Right cardiac atrium (tissue), 5 donors: ENCODE measurements around the gene KIAA1671. TPM values are rescaled to one million over a fixed set of nuclear protein-coding genes. Genes with fewer than 3 reads are reported as not detected.

Source experiments
- ATAC-seq, 2 donors: fragments of 200-7000 bp; cut with Tn5 transposase; one replicate each; pipeline versions ENCODE4 v1.8.0 to v1.9.1; 2020; ENCODE audit warnings: moderate library complexity in 2 of 2, mild to moderate bottlenecking in 1 of 2
- DNase-seq, 3 donors: peaks; one replicate each; pipeline ENCODE4 v3.0.0-alpha.2; 2020
- H3K27ac ChIP-seq: one replicate; pipeline ENCODE4 v1.5.1; 2013; ENCODE audit warnings: mild to moderate bottlenecking, low read length, control low read depth, moderate library complexity
- H3K27me3 ChIP-seq: one replicate; pipeline ENCODE4 v1.6.1; 2013; ENCODE audit not compliant: control insufficient read depth, insufficient read depth
- H3K4me1 ChIP-seq: one replicate; pipeline ENCODE4 v1.6.1; 2013; ENCODE audit warnings: low read length; ENCODE audit not compliant: control insufficient read depth, insufficient read depth
- H3K4me3 ChIP-seq: one replicate; pipeline ENCODE4 v1.5.1; 2013; ENCODE audit warnings: low read length, control low read depth
- H3K9me3 ChIP-seq: one replicate; pipeline ENCODE4 v1.6.1; 2013; ENCODE audit warnings: low read length; ENCODE audit not compliant: control insufficient read depth
- WGBS: extraction: QIAGEN DNeasy Blood & Tissue Kit; methylation state at CpG from one replicate; pipeline ENCODE4 v1.1.7; 2013; 5-methylcytosine and 5-hydroxymethylcytosine counted together
- intact Hi-C, 4 donors: fragments of 100-400 bp; cut with DNase I; formaldehyde crosslinking; loops; one replicate each; pipeline versions ENCODE4 v1.11.0 to v1.14.0; 2022 to 2023
- polyA plus RNA-seq: library from polyadenylated mRNA; stranded (reverse); fragments of 200-250 nt; gene quantifications from one replicate; pipeline ENCODE4 v1.2.3, GENCODE V29; 2013
- total RNA-seq, 4 donors: library from RNA; stranded (reverse); fragmentation: NEBNext Ultra II Directional; extraction: Animal tissue kit (Norgen Biotek cat#: 25700); gene quantifications; one replicate each; pipeline ENCODE4 v1.2.1, GENCODE V29; 2021
- donor health status: healthy with polysubstance abuse.
- donor health status: DM: no; HTN: yes; CAD: no.
- donor health status: DM: no; HTN: no; CAD: no.
- donor health status: DM: no; HTN: yes; CAD: no; lungs with severe emphysema.
- donor health status: DM: yes; HTN: yes; CAD: no.

KIAA1671 gene
- total and polyA plus RNA-seq, 5 donors, result 7.5 to 24.0 (median 19.9) TPM

GRCh38 chr22:25057013-25057881, 104.7 kb downstream of the KIAA1671 start:
- ATAC-seq, result peak; percentile 53 to 61
- Histone ChIP-seq H3K9me3 (no peaks in the 10 kb centered on the region), H3K4me3 (no peak overlapping the region), H3K4me1 (no peaks in the 10 kb centered on the region), H3K27ac (no peak overlapping the region), H3K27me3 (no peaks in the 10 kb centered on the region)
- 37% methylated on average over 23 of the region's 23 CpGs for WGBS
- intact Hi-C loops, result loop anchor here in 2 of 4 donors (5.0 to 10.0 kb wide), 2 partner anchors 120 to 282 kb away; partner anchors contain the start of gene PIWIL3 (in 1 of the 2)
- DNase-seq, result peak; percentile 38 to 89 (median 88)

- ATAC-seq (no peak), DNase-seq (no peak)
- H3K27me3 ChIP-seq, result no peaks in the 10 kb centered on the region
- H3K9me3 ChIP-seq, result no peaks in the 10 kb centered on the region
- H3K4me3 ChIP-seq, result no peak overlapping the region
- H3K27ac ChIP-seq, result no peak overlapping the region
- 92% methylated on average over 5 of the region's 5 CpGs for WGBS
- H3K4me1 ChIP-seq, result no peaks in the 10 kb centered on the region
- intact Hi-C loops, result loop anchor here in 2 of 4 donors (5.0 to 10.0 kb wide), 2 partner anchors 122 to 285 kb away; partner anchors contain the start of gene PIWIL3 (in 1 of the 2)
Observed at GRCh38 chr22:25059438-25059837, 106.9 kb downstream of the KIAA1671 start.

GRCh38 chr22:25060522-25061071, 108.1 kb downstream of the KIAA1671 start:
- H3K9me3 ChIP-seq, result no peaks in the 10 kb centered on the region
- H3K27ac ChIP-seq, result no peak overlapping the region
- no peak for ATAC-seq
- no peaks in the 10 kb centered on the region for H3K4me1 ChIP-seq
- DNase-seq, result no peak
- intact Hi-C loops, result no loop called here
- 62% methylated on average over 10 of the region's 10 CpGs for whole genome bisulfite sequencing
- H3K4me3 ChIP-seq, result no peak overlapping the region
- no peaks in the 10 kb centered on the region for H3K27me3 ChIP-seq

DNA sequence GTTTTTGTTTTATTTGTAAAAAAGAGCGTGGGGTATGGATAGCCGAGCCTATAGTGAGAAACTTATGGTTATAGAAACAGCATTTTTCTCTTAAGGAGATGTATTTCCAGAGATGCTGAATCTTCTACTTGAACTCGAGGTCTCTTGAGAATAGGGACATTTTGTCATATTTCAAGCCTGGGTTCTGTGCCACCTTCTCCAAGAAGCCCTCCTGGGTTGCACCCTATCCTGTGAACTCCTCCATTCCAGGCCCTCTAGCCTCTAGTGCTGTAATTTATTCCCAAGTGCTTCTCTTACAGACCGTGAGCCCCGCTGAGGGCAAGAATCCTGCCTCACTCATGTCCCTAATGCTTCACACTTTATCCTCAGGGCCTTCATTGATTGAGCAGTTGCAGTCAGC, 108.6 kb downstream of the KIAA1671 start:
- Histone ChIP-seq H3K4me1 (no peaks in the 10 kb centered on the region), H3K27ac (no peak overlapping the region), H3K9me3 (no peaks in the 10 kb centered on the region), H3K4me3 (no peak overlapping the region), H3K27me3 (no peaks in the 10 kb centered on the region)
- WGBS, result 96% methylated on average over 5 of the region's 5 CpGs
- DNase-seq (no peak), ATAC-seq (no peak)
- intact Hi-C loops, result no loop called here

DNA sequence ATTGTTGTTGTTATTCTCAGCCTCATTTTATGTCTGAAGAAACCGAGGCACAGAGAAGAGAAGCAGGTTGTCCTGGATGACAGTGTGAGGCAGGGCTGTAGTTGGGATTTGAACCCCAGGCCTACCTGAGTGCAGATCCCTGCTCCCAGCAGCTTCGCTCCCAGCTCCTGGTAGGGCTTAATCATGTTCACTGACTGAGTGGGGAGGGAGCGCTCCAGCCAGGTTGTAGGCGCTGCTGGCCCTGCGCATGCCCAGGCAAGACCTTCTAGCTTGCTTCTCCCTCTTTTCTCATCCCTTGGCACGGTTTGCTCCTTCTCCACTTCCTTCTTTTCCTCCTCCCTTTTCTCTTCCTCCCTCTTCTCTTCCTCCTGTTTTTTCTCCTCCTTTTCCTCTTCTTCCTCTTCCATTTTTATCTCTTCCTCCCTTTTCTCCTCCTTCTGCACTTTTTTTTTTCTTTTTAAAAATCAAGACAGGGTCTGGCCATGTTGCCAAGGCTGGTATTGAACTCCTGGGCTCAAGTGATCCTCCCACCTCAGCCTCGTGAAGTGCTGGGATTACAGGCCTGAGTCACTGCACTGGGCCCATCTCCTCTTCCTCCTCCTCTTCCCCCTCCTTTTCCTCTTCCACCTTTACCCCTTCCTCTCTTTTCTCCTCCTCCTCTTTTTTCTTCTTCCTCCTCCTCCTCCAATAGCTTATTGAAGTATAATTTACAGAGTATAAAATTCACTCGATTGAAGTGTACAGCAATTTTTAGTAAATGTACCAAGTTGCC, 109.3 kb downstream of the KIAA1671 start:
- no peak overlapping the region for H3K27ac ChIP-seq
- H3K9me3 ChIP-seq, result no peaks in the 10 kb centered on the region
- ATAC-seq (no peak), DNase-seq (no peak)
- H3K4me3 ChIP-seq, result no peak overlapping the region
- WGBS, result 79% methylated on average over 8 of the region's 8 CpGs
- H3K27me3 ChIP-seq, result no peaks in the 10 kb centered on the region
- intact Hi-C loops, result no loop called here
- no peaks in the 10 kb centered on the region for H3K4me1 ChIP-seq

- intact Hi-C loops, result no loop called here
- Histone ChIP-seq H3K9me3 (no peaks in the 10 kb centered on the region), H3K27me3 (no peaks in the 10 kb centered on the region), H3K4me3 (no peak overlapping the region), H3K27ac (no peak overlapping the region), H3K4me1 (no peaks in the 10 kb centered on the region)
- DNase-seq, result no peak
- no peak for ATAC-seq
- 61% methylated on average over 16 of the region's 16 CpGs for WGBS
Observed at GRCh38 chr22:25062386-25063085, 110.0 kb downstream of the KIAA1671 start.

DNA sequence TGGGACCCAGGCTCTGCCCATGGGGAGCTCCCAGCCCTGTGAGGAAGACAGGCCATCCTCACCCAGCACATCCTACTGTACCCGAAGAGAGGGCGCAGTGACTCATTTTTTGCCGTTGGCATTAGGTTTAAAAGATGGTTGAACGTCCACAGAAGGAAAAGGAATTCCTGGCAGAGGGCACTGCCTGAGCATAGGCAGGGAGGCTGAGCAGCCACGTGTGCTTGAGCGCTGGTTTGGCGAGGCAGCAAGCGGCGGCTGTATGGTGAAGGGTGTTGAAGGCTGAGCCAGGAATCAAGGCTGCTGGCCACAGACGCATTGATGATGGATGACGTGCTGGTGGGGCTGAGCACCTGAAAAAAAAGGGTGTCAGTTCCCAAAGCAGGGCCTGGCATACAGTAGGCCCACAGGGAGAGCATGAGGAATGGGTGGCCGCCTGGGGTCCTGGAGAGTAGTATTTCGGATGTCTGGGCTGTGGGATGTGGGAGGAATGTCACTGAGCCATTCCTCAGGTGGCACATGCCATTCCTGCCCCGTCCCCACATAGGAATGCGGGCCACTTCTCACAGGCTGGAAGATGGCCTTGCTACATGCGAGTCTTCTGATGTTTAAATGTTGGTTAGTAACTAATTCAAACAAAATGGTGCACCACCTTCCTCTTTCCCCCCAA, 112.5 kb downstream of the KIAA1671 start:
- no peak overlapping the region for H3K4me3 ChIP-seq
- 79% methylated on average over 16 of the region's 16 CpGs for WGBS
- H3K27me3 ChIP-seq, result no peaks in the 10 kb centered on the region
- H3K27ac ChIP-seq, result no peak overlapping the region
- no peaks in the 10 kb centered on the region for H3K4me1 ChIP-seq
- intact Hi-C loops, result no loop called here
- ATAC-seq (peak in 1 of 2 donors; percentile 39), DNase-seq (peak in 1 of 3 donors; percentile 75)
- H3K9me3 ChIP-seq, result no peaks in the 10 kb centered on the region

GRCh38 chr22:25066861-25067435, 114.4 kb downstream of the KIAA1671 start:
- Histone ChIP-seq H3K4me3 (no peak overlapping the region), H3K4me1 (no peaks in the 10 kb centered on the region), H3K9me3 (no peaks in the 10 kb centered on the region), H3K27me3 (no peaks in the 10 kb centered on the region), H3K27ac (no peak overlapping the region)
- ATAC-seq (no peak), DNase-seq (no peak)
- intact Hi-C loops, result no loop called here
- WGBS, result 92% methylated on average over 15 of the region's 15 CpGs

- H3K27ac ChIP-seq, result no peak overlapping the region
- intact Hi-C loops, result no loop called here
- H3K4me1 ChIP-seq, result no peaks in the 10 kb centered on the region
- peak in 2 of 3 donors; percentile 30 to 60 for DNase-seq
- H3K27me3 ChIP-seq, result no peaks in the 10 kb centered on the region
- no peak overlapping the region for H3K4me3 ChIP-seq
- 71% methylated on average over 18 of the region's 18 CpGs for WGBS
- peak; percentile 54 to 69 for ATAC-seq
- H3K9me3 ChIP-seq, result no peaks in the 10 kb centered on the region
Observed at GRCh38 chr22:25067851-25068421, 115.4 kb downstream of the KIAA1671 start.

- no peak overlapping the region for H3K4me3 ChIP-seq
- no peak overlapping the region for H3K27ac ChIP-seq
- no peaks in the 10 kb centered on the region for H3K9me3 ChIP-seq
- 90% methylated on average over 9 of the region's 9 CpGs for WGBS
- ATAC-seq (no peak), DNase-seq (no peak)
- H3K27me3 ChIP-seq, result no peaks in the 10 kb centered on the region
- no peaks in the 10 kb centered on the region for H3K4me1 ChIP-seq
- intact Hi-C loops, result no loop called here
Observed at GRCh38 chr22:25068707-25069106, 116.2 kb downstream of the KIAA1671 start.
